Measurements from ENCODE around the gene CBR4. TPM values are rescaled to one million over a fixed set of nuclear protein-coding genes. Genes with fewer than 3 reads are reported as not detected.
"Not testable (repeated sequence)": the region's sequence is repeated elsewhere in the genome, so short reads cannot be mapped to it uniquely, and the experiment has no call there.

The CBR4 gene
- total RNA-seq, 2 experiments from 2014 or later: 16.0 to 17.8 TPM

DNA sequence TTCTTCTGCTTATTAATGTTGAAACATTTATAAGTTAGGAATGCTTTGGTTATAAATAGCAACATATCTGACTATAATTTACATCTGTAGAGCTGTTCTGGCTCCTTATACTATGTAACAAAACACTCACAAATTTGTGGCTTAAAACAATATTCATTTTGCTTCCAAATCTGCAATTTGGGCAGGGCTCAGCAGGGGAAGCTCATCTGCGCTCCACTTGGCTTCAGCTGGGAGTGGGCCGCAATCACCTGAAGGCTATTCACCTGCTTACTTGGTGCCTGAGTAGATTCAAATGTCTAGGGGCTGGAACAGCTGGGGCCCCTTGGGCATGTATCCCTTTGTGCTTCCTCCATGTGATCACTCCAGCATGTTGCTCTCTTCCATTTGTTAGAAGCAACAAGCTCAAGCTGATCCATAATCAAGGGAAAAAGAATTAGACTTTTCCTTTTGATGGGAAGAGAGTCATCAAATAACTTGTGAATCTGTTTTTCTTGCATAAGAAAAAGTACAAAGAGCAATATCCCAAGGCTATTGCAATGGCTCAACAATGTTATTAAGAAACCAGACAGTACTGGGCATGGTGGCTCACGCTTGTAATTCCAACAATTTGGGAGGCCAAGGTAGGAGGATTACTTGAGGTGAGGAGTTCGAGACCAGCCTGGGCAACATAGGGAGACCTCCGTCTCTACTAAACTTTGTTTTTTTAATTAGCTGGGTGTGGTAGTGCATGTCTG lies 34.8 kb upstream of the CBR4 start:
- Mint-ChIP-seq H3K9me3 (ENCODE audit: low read depth) (no peaks in the 10 kb centered on the region), H3K4me3 (no peak overlapping the region), H3K4me1 (no peaks in the 10 kb centered on the region), H3K27me3 (no peaks in the 10 kb centered on the region), H3K27ac (no peak overlapping the region), H3K36me3 (no peaks in the 10 kb centered on the region)
- DNase-seq: no peak
- ATAC-seq: no peak
- CTCF ChIA-PET: no interaction called here

DNA sequence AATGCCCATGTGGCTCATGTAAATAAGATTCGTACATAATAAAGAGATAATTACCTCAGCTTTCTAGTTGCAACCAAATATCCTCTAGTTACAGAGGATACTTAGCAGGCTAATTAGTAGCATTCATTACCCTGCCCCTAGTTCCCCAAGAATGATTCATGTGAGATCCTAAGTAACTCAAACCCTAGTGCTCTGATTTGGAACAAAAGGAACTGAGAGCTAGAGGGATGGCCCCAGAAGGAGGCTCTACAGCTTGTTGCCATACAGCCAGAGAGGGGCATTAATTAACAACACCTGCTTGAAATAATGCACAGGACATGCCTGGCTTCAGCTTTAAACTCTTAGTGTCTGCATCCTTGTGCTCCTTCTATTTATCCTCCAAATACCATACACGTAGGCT lies 32.6 kb upstream of the CBR4 start:
- Mint-ChIP-seq H3K27ac (no peak overlapping the region), H3K27me3 (no peaks in the 10 kb centered on the region), H3K9me3 (ENCODE audit: low read depth) (no peaks in the 10 kb centered on the region), H3K4me1 (no peaks in the 10 kb centered on the region), H3K36me3 (no peaks in the 10 kb centered on the region), H3K4me3 (no peak overlapping the region)
- ATAC-seq (no peak), DNase-seq (no peak)
- CTCF ChIA-PET: no interaction called here

DNA sequence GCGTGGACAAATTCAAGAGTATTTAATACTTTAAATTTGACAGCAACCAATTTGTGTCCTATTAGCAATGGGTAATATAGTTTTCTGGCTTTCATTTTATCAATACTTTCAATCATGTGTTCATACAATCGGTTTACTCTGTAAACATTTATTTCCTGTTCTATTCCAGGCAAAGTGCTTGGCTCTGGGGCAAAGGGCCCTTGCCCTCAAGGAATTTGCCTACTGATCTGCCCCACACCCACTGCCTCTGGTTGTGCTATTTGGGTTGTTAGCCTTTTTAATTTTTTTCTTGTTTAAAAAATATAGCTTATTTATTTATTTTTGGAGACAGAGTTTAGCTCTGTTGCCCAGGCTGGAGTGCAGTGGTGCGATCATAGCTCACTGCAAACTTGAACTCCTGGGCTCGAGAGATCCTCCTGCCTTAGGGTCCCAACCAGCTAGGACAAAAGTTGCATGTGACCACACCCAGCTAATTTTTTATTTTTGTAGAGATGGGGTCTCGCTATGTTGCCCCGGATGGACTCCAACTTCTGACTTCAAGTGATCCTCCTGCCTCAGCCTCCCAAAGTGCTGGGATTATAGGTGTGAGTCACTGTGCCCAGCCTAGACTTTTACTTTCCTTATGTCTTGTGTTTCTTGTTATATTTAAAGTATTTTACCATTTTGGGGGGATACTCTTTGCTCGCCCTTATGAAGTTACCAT lies 30.7 kb upstream of the CBR4 start:
- Mint-ChIP-seq H3K27me3 (no peaks in the 10 kb centered on the region), H3K27ac (no peak overlapping the region), H3K36me3 (no peaks in the 10 kb centered on the region), H3K4me3 (no peak overlapping the region), H3K4me1 (no peaks in the 10 kb centered on the region), H3K9me3 (ENCODE audit: low read depth) (no peaks in the 10 kb centered on the region)
- ATAC-seq (no peak), DNase-seq (no peak)
- CTCF ChIA-PET: no interaction called here

DNA sequence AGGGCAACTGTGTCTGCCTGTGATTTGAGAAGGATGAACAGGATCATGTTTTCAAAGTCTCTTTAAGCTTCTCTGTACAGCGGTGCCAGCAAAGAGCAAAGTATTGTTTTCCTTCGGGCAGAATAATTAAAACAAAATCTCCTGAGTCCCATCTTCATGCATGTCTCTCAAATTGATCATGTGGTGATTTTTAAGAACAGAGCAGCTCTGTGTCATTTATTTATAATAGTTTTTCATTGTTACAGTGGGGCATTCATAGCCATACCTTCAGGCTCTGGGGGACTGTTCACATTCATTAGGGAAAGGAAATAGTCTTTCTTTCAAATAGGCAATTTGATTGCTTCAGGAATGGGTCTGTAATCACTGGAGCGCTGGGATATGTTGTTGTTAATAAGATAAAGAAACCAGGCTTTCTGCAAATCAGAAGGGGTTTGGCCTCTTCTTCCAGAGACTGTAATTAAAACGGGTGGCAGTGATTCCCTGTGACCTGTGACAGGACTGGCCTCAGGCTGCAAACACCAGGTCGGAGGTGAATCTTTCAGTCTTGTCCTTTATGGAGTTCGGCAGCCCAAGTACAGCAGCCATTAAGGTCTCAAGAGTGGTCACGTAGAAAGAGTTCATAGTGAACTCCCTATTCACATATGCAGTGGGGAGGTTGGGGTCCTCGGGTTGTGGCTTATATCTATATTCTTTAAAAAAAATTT lies 29.3 kb upstream of the CBR4 start:
- Mint-ChIP-seq H3K4me1 (no peaks in the 10 kb centered on the region), H3K27ac (no peak overlapping the region)
- no peak for ATAC-seq

DNA sequence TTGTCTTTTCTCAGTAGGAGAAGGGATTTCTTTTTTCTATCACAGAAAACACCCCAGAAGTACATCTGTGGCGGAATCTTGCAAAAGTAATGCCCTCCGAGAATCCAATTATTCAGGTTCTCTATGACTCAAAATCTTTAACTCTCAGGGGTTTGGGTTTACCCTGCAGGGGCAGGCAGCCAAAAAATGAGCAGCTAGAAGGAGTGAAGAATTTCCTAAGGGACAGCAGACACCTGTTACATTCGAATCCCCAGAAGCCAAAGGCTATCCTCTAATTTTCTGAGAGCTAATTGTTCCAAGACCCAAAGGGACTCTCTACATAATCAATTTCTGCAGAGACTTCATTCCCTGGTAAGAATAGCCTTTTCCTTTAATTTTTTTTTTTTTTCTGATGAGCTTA lies 27.5 kb upstream of the CBR4 start:
- Mint-ChIP-seq H3K9me3 (ENCODE audit: low read depth) (no peaks in the 10 kb centered on the region), H3K4me3 (no peak overlapping the region), H3K36me3 (no peaks in the 10 kb centered on the region), H3K4me1 (no peaks in the 10 kb centered on the region), H3K27me3 (no peaks in the 10 kb centered on the region), H3K27ac (no peak overlapping the region)
- CTCF ChIA-PET: no interaction called here
- ATAC-seq: no peak
- no peak for DNase-seq

More for the DNA sequence above, 29.3 kb upstream of the CBR4 start:
- Mint-ChIP-seq H3K4me3 (no peak overlapping the region), H3K27me3 (no peaks in the 10 kb centered on the region), H3K9me3 (ENCODE audit: low read depth) (no peaks in the 10 kb centered on the region), H3K36me3 (no peaks in the 10 kb centered on the region)
- CTCF ChIA-PET: no interaction called here
- DNase-seq: no peak

DNA sequence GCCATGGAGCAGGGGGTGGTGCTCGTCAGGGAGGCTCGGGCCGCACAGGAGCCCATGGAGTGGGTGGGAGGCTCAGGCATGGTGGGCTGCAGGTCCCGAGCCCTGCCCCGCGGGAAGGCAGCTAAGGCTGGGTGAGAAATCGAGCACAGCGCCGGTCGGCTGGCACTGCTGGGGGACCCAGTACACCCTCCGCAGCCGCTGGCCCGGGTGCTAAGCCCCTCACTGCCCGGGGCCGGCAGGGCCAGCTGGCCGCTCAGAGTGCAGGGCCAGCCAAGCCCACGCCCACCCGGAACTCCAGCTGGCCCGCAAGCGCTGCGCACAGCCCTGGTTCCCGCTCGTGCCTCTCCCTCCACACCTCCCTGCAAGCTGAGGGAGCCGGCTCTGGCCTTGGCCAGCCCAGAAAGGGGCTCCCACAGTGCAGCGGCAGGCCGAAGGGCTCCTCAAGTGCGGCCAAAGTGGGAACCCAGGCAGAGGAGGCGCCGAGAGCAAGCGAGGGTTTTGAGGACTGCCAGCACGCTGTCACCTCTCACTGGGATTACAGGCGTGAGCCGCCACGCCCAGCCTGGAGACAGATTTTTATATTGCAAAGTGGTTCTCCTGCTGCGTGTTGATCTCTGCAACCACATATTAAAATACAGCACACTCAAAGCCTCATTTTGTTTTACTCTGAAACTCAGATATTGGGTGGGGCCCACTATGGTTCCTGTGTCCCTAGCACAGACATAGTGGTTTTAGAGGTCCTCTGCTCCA lies 26.0 kb upstream of the CBR4 start:
- H3K27ac Mint-ChIP-seq; ATAC-seq; H3K9me3 Mint-ChIP-seq (ENCODE audit: low read depth); H3K4me3 Mint-ChIP-seq; H3K27me3 Mint-ChIP-seq; H3K36me3 Mint-ChIP-seq; DNase-seq; CTCF ChIA-PET; H3K4me1 Mint-ChIP-seq: not testable (repeated sequence)

DNA sequence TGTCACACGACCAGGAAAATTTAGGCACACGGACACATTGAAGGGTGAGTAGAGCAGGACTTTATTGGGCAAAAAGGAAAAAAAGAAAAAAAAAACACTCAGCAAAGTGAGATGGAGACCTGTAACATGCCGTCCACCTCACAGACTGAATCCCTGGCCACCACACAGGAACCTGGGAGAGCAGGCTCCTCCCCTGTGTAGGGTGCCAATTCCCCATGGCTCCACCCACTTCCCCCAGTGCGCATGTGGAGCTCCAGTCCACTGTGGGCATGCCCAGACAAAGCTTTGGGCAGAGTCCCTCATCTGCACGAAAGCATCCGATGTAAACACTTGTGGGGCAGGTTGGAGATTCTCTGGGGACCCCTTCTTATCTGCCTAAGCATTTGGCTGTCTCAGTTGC lies 23.6 kb upstream of the CBR4 start:
- no peaks in the 10 kb centered on the region for H3K9me3 Mint-ChIP-seq (ENCODE audit: low read depth)
- DNase-seq: no peak
- no peaks in the 10 kb centered on the region for H3K36me3 Mint-ChIP-seq
- CTCF ChIA-PET: no interaction called here
- peaks cover 3% of the 10 kb centered on the region for H3K27me3 Mint-ChIP-seq
- no peaks in the 10 kb centered on the region for H3K4me1 Mint-ChIP-seq
- ATAC-seq: no peak
- no peak overlapping the region for H3K27ac Mint-ChIP-seq
- no peak overlapping the region for H3K4me3 Mint-ChIP-seq

DNA sequence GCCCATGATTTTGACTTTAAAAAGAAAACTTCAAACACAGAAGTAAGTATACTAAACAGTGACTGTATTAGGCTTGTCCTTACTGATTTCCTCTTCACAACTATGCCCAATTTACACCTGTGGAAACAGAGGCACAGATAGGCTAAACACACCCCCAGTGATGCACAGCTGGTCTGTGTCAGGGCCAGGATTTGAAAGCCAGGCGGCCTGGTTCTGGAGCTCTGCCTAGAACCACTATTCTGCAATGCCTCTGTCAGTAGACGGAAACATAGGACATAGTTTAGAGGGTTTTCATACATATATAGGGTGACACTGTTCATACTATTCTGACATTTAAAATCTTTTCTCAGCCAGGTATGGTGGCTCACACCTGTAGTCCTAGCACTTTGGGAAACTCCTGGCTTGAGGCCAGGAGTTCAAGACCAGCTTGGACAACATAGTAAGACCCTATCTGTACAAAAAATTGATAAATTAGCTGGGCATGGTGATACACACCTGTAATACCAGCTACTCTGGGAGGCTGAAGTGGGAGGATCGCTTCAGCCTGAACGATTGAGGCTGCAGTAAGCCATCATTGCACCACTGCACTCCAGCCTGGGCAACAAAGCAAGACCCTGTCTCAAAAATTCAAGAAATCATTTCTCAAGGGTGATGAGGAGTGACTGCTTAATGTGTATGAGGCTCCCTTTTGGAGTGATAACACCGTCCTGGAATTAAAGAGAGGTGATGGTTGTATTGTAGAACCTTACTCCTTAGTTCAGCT lies 23.0 kb upstream of the CBR4 start:
- CTCF ChIA-PET: no interaction called here
- peaks cover 3% of the 10 kb centered on the region for H3K27me3 Mint-ChIP-seq
- ATAC-seq (no peak), DNase-seq (no peak)
- no peaks in the 10 kb centered on the region for H3K9me3 Mint-ChIP-seq (ENCODE audit: low read depth)
- no peak overlapping the region for H3K4me3 Mint-ChIP-seq
- H3K27ac Mint-ChIP-seq: no peak overlapping the region
- H3K4me1 Mint-ChIP-seq: no peaks in the 10 kb centered on the region
- no peaks in the 10 kb centered on the region for H3K36me3 Mint-ChIP-seq

DNA sequence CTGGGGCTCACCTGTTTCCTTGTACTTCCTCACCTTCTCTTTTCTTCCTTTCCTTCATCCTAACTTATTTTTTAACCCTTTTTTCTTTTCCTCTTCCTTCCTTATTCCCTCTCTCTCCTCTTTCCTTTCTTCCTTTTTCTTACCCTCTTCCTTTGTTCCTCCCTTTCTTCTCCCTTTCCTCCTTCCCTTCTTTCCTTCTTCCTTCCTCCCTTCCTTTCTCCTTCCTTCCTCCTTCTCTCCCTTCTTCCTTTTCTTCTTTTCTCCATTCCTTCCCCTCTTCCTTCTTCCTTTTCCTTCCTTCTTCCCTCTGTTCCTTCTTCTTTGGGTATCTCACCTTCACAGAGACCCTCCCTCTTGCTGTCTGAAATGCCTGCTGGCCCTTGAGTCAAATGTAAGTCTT lies 22.1 kb upstream of the CBR4 start:
- CTCF ChIA-PET: no interaction called here
- H3K9me3 Mint-ChIP-seq (ENCODE audit: low read depth): no peaks in the 10 kb centered on the region
- no peak overlapping the region for H3K4me3 Mint-ChIP-seq
- H3K27ac Mint-ChIP-seq: no peak overlapping the region
- no peak for DNase-seq
- no peaks in the 10 kb centered on the region for H3K4me1 Mint-ChIP-seq
- no peak for ATAC-seq
- H3K36me3 Mint-ChIP-seq: no peaks in the 10 kb centered on the region
- peaks cover 7% of the 10 kb centered on the region for H3K27me3 Mint-ChIP-seq

DNA sequence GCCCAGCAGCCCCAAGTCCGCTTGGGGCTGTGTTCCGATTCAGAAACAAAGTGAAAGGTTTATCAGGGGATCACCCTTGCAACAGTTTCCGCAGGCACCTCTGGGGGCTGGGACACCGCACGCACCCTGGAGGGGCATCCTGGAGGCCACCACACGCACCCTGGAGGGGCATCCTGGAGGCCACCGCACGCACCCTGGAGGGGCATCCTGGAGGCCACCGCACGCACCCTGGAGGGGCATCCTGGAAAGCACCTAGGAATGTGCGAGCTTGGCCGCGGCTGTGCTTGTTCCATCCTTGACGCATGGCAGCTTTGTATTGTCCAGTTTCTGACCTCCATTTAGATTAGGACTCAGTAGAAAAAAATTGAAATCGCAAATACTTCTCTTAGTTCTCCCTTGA lies 21.3 kb upstream of the CBR4 start:
- DNase-seq: no peak
- ATAC-seq: no peak
- H3K9me3 Mint-ChIP-seq (ENCODE audit: low read depth): no peaks in the 10 kb centered on the region
- H3K36me3 Mint-ChIP-seq: no peaks in the 10 kb centered on the region
- peaks cover 7% of the 10 kb centered on the region for H3K27me3 Mint-ChIP-seq
- no peaks in the 10 kb centered on the region for H3K4me1 Mint-ChIP-seq
- CTCF ChIA-PET: no interaction called here
- no peak overlapping the region for H3K27ac Mint-ChIP-seq
- H3K4me3 Mint-ChIP-seq: no peak overlapping the region

DNA sequence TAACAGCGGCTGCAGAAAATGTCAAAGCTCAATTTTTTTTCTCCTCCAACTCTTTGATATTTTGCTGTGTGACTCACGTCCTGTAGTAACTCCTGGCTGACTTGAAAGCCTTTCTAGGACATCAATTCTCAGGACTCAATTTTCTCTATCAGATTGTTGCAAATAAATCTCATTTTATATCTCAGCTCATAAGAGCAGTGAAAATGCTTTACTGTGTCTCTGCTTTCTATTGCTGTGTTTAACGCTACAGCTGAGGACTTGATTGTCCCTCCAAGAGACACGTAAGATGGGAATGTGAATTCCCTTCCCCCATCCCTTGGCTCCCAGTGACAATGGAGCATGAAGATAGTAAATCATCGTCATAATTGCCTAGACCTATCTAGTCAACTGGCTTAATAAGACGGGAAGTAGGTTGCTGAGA lies 20.5 kb upstream of the CBR4 start:
- ATAC-seq: no peak
- no peak overlapping the region for H3K4me3 Mint-ChIP-seq
- H3K27ac Mint-ChIP-seq: no peak overlapping the region
- no peaks in the 10 kb centered on the region for H3K4me1 Mint-ChIP-seq
- no peaks in the 10 kb centered on the region for H3K9me3 Mint-ChIP-seq (ENCODE audit: low read depth)
- DNase-seq: no peak
- CTCF ChIA-PET: no interaction called here
- no peaks in the 10 kb centered on the region for H3K36me3 Mint-ChIP-seq
- H3K27me3 Mint-ChIP-seq: peaks cover 7% of the 10 kb centered on the region

DNA sequence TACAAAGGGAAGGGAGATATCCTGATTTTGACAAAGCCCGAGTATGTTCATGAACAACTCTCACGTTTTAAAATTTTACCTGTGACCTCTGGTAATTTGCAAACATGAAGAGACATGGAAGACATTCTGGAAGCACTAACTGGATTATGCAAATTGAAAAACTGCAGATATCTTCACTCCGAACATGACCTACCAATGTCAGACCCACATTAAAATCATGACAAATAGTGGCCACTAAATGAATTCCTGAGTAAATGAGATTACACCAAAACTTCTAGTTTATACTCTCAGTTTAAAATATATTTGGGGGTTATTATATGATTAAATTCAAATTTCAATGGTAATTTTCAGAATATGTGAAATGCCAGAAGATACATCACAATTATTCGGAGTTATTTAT lies 19.9 kb upstream of the CBR4 start:
- no peak for ATAC-seq
- Mint-ChIP-seq H3K4me3 (no peak overlapping the region), H3K36me3 (no peaks in the 10 kb centered on the region), H3K4me1 (no peaks in the 10 kb centered on the region), H3K9me3 (ENCODE audit: low read depth) (no peaks in the 10 kb centered on the region), H3K27ac (no peak overlapping the region), H3K27me3 (peaks cover 7% of the 10 kb centered on the region)
- CTCF ChIA-PET: no interaction called here
- no peak for DNase-seq

DNA sequence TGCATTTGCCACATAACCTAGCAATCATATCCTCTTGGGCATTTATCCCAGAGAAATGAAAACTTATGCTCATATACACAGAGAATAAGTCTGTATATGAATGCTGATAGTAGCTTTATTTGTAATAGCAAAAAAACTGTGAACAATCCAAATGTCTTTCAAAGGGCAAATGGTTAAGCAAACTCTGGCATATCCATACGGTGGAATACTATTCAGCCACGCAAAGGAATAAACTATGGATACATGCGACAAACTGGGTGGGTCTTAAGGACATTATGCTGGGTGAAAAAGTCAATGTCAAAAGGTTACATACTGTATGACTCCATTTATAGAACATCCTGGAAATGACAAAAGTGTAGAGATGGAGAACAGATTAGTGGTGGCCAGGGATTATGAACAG lies 17.6 kb upstream of the CBR4 start:
- ATAC-seq (no peak), DNase-seq (no peak)
- CTCF ChIA-PET: no interaction called here
- Mint-ChIP-seq H3K4me3 (no peak overlapping the region), H3K36me3 (no peaks in the 10 kb centered on the region), H3K4me1 (no peaks in the 10 kb centered on the region), H3K27ac (no peak overlapping the region), H3K9me3 (ENCODE audit: low read depth) (no peaks in the 10 kb centered on the region), H3K27me3 (peaks cover 12% of the 10 kb centered on the region)
